ENCODE data around the gene GGTA1.

DNA sequence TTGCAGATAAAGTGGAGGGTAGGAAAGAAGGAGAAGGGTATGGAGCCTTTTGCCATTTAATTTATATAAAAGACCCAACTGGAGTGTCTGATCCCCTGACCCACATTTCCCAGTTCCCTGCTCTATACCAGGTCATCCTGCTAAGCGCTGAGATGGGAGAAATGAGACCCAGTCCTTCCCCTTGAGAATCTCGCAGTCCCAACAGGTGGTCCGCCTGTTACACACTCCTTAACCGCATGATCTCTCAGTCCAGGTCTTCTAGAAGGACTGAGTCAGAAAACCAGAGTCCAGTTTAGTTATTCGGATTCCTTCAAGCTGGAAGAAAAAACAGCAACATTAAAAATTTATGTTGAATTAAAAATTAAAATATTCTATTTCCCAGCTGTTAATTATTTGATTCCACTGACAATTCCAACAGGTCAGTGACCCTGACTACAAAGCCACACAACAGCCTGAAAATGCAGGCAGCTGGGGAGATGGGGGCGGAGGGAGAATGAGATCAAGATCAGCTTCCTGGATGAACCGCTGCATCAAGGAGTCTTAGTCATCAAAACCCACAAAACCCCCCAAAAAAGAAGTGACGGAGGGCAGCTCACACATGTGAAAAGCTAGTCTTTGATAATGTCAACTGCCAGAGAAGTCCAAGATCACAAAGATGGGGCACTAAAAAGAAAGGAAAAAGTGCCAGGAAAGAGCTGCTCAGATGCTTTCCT lies 44.0 kb downstream of the GGTA1 start:
- TF ChIP-seq, protein P1, sequence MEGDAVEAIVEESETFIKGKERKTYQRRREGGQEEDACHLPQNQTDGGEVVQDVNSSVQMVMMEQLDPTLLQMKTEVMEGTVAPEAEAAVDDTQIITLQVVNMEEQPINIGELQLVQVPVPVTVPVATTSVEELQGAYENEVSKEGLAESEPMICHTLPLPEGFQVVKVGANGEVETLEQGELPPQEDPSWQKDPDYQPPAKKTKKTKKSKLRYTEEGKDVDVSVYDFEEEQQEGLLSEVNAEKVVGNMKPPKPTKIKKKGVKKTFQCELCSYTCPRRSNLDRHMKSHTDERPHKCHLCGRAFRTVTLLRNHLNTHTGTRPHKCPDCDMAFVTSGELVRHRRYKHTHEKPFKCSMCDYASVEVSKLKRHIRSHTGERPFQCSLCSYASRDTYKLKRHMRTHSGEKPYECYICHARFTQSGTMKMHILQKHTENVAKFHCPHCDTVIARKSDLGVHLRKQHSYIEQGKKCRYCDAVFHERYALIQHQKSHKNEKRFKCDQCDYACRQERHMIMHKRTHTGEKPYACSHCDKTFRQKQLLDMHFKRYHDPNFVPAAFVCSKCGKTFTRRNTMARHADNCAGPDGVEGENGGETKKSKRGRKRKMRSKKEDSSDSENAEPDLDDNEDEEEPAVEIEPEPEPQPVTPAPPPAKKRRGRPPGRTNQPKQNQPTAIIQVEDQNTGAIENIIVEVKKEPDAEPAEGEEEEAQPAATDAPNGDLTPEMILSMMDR (IDR thresholded peaks at IDR 0.05), result no peak
- TF ChIP-seq POLR2A (IDR thresholded peaks at IDR 0.05), result no peak
